BJ (cell line): ENCODE results near the gene PHKA2. TPM values are rescaled to one million over a fixed set of nuclear protein-coding genes. Genes with fewer than 3 reads are reported as not detected.

Source experiments
- CTCF ChIA-PET: fragments of 350-600 bp; formaldehyde crosslinking; extraction: SDS; loops from one replicate; lab custom pipeline; 2021; ENCODE audit warnings: antibody characterized with exemption, inconsistent platforms; lab: Yijun Ruan, JAX
- POLR2A ChIA-PET: fragments of 300-600 bp; sonication (Branson Sonifier 250); formaldehyde crosslinking; extraction: SDS; loops from one replicate; lab custom pipeline; 2021; ENCODE audit warnings: antibody characterized with exemption; lab: Charles Lee
- DNase-seq: peaks from one replicate; pipeline ENCODE4 v3.0.0-alpha.2; 2011; ENCODE audit warnings: low read depth
- H3K27me3 ChIP-seq: 2 replicates; pipeline ENCODE4 v1.6.0; 2011; ENCODE audit warnings: low read length; ENCODE audit not compliant: control insufficient read depth, insufficient read depth
- H3K36me3 ChIP-seq: 2 replicates; pipeline ENCODE4 v1.5.1; 2011; ENCODE audit warnings: low read length; ENCODE audit not compliant: control insufficient read depth, insufficient read depth
- H3K4me3 ChIP-seq: 2 replicates; pipeline ENCODE4 v1.5.1; 2011; ENCODE audit warnings: low read depth, mild to moderate bottlenecking, control low read depth, low read length
- CTCF ChIP-seq: IDR thresholded peaks from 2 replicates; pipeline ENCODE4 v1.5.1; 2011; ENCODE audit warnings: low read depth, mild to moderate bottlenecking, control low read depth, inconsistent platforms, low read length, moderate library complexity; ENCODE audit not compliant: insufficient read depth
- polyA plus RNA-seq: library from polyadenylated mRNA; depleted of rRNA; stranded (reverse); fragments of >200 nt; gene quantifications from 2 replicates; pipeline ENCODE4 v1.2.3, GENCODE V29; 2011

Gene PHKA2
- polyA plus RNA-seq, 1 experiment: 23.1 TPM

GRCh38 chrX:18917831-18918230, 66.1 kb downstream of the PHKA2 start:
- TF ChIP-seq CTCF: no peak
- POLR2A ChIA-PET: no interaction called here
- CTCF ChIA-PET: interaction anchor here (0.6 kb wide), 1 partner anchor 45 kb away, joined by 3 read pairs; no protein-coding TSS in a partner anchor

DNA sequence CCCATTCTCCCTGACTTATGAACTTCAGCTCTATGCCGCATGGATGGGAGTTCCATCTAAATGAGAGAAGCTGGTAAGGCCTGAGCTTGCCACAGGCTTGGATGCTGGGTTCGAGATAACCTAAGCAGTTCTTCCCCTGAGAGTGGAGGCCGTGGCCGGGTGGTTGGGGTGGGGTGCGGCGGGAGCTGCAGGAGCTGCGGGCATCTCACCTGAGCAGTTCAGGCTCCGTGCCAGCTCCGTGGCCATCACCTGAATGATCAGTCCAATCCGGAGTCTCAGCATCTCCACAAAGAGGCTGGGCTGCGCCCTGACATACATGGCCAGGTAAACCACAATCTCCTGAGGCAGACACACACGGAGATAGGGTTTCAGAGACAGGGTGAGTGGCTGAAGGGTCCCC, 77.6 kb downstream of the PHKA2 start:
- no peak for DNase-seq
- H3K36me3 ChIP-seq: peaks cover 2% of the 10 kb centered on the region; the same call in 1 of the 2 replicates
- CTCF ChIA-PET: no interaction called here
- no peak for TF ChIP-seq CTCF
- POLR2A ChIA-PET: interaction anchor here (0.6 kb wide), 1 partner anchor 313 kb away, joined by 12 read pairs; no protein-coding TSS in a partner anchor
- no peaks in the 10 kb centered on the region for H3K27me3 ChIP-seq
- no peak overlapping the region for H3K4me3 ChIP-seq

More at GRCh38 chrX:18917831-18918230, 66.1 kb downstream of the PHKA2 start:
- H3K36me3 ChIP-seq: 0 out of 2 replicates have a peak, but pooled peaks cover 1% of the 10 kb centered on the region
- no peaks in the 10 kb centered on the region for H3K27me3 ChIP-seq
- no peak for DNase-seq
- no peak overlapping the region for H3K4me3 ChIP-seq

DNA sequence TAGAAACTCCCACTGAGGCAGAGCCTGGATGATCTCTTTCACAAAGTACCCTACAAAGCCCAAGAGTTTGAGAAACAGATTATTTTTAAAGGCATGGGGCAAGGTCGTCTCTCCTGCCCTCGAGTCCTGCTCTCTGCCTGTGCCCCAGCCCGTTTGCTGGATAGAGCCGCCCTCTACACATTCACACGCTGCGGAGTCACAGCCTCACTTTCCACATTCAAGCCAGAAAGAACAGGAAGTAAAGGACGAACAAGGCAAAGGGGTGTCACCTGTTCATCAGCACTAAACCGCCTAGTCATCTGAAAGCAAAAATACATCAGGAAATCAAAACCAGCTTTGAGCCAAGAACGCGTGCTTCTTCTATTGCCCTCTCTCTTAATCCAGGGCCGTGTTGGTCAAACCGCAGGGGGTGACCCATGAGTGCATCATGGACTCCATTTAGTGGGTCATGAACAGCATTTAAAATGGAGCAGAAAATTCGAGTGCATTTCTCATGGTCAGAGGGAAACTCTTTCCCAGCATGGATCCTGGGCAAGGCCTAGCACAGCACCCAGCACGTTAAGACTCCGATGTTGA, 83.4 kb downstream of the PHKA2 start:
- no peak for DNase-seq
- TF ChIP-seq CTCF: no peak
- CTCF ChIA-PET: no interaction called here

DNA sequence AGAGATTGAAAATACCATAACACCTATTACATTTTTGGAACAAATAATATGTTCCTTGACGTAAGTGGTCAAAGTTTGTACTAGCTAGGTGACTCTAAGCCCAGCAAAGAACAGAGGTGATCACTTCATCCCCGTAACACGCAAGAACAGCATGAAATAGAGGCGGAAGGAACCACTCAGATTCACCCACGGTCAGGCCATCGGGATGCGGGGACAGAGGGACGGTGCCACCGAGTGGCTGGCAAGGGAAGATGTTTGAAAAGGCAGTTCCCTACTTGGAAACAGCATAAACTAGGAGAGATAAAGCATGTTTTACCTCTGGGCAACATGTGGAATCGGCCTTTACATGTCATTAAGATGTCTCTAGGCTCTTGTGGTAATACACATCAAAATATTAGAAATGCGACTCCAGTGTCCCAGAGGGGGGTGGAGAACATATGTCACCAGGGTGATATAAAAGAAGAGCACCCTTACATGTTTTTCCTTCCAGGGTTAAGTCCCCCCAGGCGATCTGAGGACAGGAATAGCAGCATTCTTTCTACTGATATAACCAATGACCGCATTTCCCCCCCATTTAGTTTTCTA, 84.0 kb downstream of the PHKA2 start:
- CTCF ChIA-PET: interaction anchor here (0.6 kb wide), 1 partner anchor 22 kb away, joined by 3 read pairs; no protein-coding TSS in a partner anchor
- POLR2A ChIA-PET: no interaction called here

More for the DNA sequence above, 83.4 kb downstream of the PHKA2 start:
- Histone ChIP-seq H3K36me3 (peaks cover 3% of the 10 kb centered on the region; the same call in 1 of the 2 replicates), H3K27me3 (no peaks in the 10 kb centered on the region), H3K4me3 (no peak overlapping the region)
- POLR2A ChIA-PET: no interaction called here

More for the DNA sequence above, 84.0 kb downstream of the PHKA2 start:
- Histone ChIP-seq H3K4me3 (no peak overlapping the region), H3K27me3 (no peaks in the 10 kb centered on the region), H3K36me3 (peaks cover 1% of the 10 kb centered on the region; the same call in 1 of the 2 replicates)
- DNase-seq: no peak
- TF ChIP-seq CTCF: 0 out of 2 replicates have a peak, but pooled peaks have one; percentile 6
